ENCODE measurements around the gene HSPA12B. TPM values are rescaled to one million over a fixed set of nuclear protein-coding genes. Genes with fewer than 3 reads are reported as not detected.
A peak's percentile ranks its signal among the peaks of the same experiment; 100 is the strongest.

Gene HSPA12B
- total and polyA plus RNA-seq, 3 donors from 2014 or later: 8.0 to 11.1 (median 10.7) TPM

- Histone ChIP-seq H3K9me3 (no peaks in the 10 kb centered on the region), H3K27me3 (no peaks in the 10 kb centered on the region), H3K27ac (no peak overlapping the region), H3K36me3 (ENCODE audit: low read depth, missing control alignments) (no peaks in the 10 kb centered on the region), H3K4me3 (no peak overlapping the region), H3K4me1 (no peaks in the 10 kb centered on the region)
- TF ChIP-seq CTCF (IDR thresholded peaks at IDR 0.05) (peak; percentile 96 to 99 (median 96)), POLR2A (IDR thresholded peaks at IDR 0.05) (no peak)
- DNase-seq: peak; percentile 81
- WGBS, 2 donors: 31 to 60% methylated on average over 2 to 18 of the region's 18 CpGs
- intact Hi-C loops (cut with DNase I; ENCODE audit: low total_unique reads): loop anchor here (5.0 kb wide), 1 partner anchor 34 kb away; no protein-coding TSS in a partner anchor
Observed at GRCh38 chr20:3710703-3711483, 21.6 kb upstream of the HSPA12B start.

GRCh38 chr20:3711484-3711941 is 21.0 kb upstream of the HSPA12B start:
- Histone ChIP-seq H3K27ac (no peak overlapping the region), H3K27me3 (no peaks in the 10 kb centered on the region), H3K9me3 (no peaks in the 10 kb centered on the region), H3K36me3 (ENCODE audit: low read depth, missing control alignments) (no peaks in the 10 kb centered on the region), H3K4me3 (no peak overlapping the region), H3K4me1 (no peaks in the 10 kb centered on the region)
- intact Hi-C loops (cut with DNase I; ENCODE audit: low total_unique reads): loop anchor here (5.0 kb wide), 1 partner anchor 34 kb away; no protein-coding TSS in a partner anchor
- no peak for DNase-seq
- TF ChIP-seq POLR2A (IDR thresholded peaks at IDR 0.05) (no peak), CTCF (IDR thresholded peaks at IDR 0.05) (no peak)
- WGBS, 2 donors: 71 to 76% methylated on average over 4 of the region's 4 CpGs

GRCh38 chr20:3712279-3712873 is 20.1 kb upstream of the HSPA12B start, which contains the start of gene SIGLEC1:
SIGLEC1 (minus strand) TSS chr20:3712600; CDS start chr20:3707128, 5,472 bp downstream.
- Histone ChIP-seq H3K4me1 (no peaks in the 10 kb centered on the region), H3K9me3 (no peaks in the 10 kb centered on the region), H3K27ac (no peak within 1 kb of the TSS), H3K4me3 (no peak within 1 kb of the TSS), H3K27me3 (no peaks in the 10 kb centered on the region), H3K36me3 (ENCODE audit: low read depth, missing control alignments) (no peaks in the 10 kb centered on the region)
- DNase-seq: peak; percentile 35
- intact Hi-C loops (cut with DNase I; ENCODE audit: low total_unique reads): loop anchor here (5.0 kb wide), 1 partner anchor 35 kb away; no protein-coding TSS in a partner anchor
- 85 to 88% methylated on average over 12 to 15 of the region's 15 CpGs for WGBS, 2 donors
- TF ChIP-seq POLR2A (IDR thresholded peaks at IDR 0.05) (no peak), CTCF (IDR thresholded peaks at IDR 0.05) (no peak)

DNA sequence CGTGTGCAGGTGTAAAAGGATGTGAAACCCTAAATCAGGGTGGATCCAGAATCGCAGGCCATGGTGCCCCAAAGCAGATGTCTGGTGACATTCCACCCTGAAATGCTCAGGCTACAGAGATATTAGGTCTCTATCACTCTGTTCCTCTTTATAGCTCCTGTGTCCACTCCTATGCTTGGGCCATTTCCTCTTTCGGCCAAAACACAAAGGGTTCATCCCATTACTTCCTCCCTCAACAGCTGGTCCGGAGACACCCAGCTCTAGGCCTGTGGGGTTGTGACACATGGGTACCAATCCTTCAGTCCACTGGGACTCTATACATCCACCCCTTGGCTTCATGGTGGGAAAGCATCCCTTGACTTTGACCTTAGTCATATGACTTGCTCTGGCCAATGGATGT is 18.4 kb upstream of the HSPA12B start:
- H3K9me3 ChIP-seq: no peaks in the 10 kb centered on the region
- no peak for TF ChIP-seq POLR2A (IDR thresholded peaks at IDR 0.05)
- no peak for TF ChIP-seq CTCF (IDR thresholded peaks at IDR 0.05)
- no peaks in the 10 kb centered on the region for H3K4me1 ChIP-seq
- H3K4me3 ChIP-seq: no peak overlapping the region
- H3K36me3 ChIP-seq (ENCODE audit: low read depth, missing control alignments): no peaks in the 10 kb centered on the region
- DNase-seq: no peak
- intact Hi-C loops (cut with DNase I; ENCODE audit: low total_unique reads): loop anchor here (5.0 kb wide), 1 partner anchor 37 kb away; no protein-coding TSS in a partner anchor
- no peak overlapping the region for H3K27ac ChIP-seq
- H3K27me3 ChIP-seq: no peaks in the 10 kb centered on the region
- 88 to 90% methylated on average over 4 of the region's 4 CpGs for WGBS, 2 donors

All from testis (tissue), 3 donors.